ENCODE measurements around the gene SUGP2.

The SUGP2 gene

DNA sequence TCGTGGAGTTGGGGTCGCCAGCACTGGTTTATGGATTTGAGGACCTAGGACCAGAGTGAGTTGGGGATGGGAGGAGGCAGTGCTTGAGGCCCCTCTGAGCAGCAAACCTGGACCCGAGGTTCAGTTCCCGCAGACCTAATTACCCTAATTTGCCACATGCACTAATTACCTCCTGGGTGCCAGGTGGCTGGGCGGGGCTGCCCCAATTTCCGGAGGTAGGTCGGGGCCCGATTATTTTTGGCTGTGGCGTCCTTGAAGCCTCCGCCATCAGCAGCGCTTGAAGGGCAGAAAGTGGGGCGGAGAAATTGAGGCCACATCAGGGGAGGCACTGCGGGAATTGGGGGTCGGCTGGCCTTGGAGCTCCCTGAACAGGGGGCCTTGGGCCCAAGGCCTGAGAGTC lies 86.4 kb downstream of the SUGP2 start:
- no peak for DNase-seq (ENCODE audit: low read depth, low spot score)
- TF ChIP-seq, protein P1, sequence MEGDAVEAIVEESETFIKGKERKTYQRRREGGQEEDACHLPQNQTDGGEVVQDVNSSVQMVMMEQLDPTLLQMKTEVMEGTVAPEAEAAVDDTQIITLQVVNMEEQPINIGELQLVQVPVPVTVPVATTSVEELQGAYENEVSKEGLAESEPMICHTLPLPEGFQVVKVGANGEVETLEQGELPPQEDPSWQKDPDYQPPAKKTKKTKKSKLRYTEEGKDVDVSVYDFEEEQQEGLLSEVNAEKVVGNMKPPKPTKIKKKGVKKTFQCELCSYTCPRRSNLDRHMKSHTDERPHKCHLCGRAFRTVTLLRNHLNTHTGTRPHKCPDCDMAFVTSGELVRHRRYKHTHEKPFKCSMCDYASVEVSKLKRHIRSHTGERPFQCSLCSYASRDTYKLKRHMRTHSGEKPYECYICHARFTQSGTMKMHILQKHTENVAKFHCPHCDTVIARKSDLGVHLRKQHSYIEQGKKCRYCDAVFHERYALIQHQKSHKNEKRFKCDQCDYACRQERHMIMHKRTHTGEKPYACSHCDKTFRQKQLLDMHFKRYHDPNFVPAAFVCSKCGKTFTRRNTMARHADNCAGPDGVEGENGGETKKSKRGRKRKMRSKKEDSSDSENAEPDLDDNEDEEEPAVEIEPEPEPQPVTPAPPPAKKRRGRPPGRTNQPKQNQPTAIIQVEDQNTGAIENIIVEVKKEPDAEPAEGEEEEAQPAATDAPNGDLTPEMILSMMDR (IDR thresholded peaks at IDR 0.05; ENCODE audit: low read depth, low read length) = no peak
- in situ Hi-C loops (cut with HindIII; ENCODE audit: low sequenced_read_pairs) = no loop called here
- H3K4me3 ChIP-seq (ENCODE audit: low read depth, low read length) = no peak overlapping the region

DNA sequence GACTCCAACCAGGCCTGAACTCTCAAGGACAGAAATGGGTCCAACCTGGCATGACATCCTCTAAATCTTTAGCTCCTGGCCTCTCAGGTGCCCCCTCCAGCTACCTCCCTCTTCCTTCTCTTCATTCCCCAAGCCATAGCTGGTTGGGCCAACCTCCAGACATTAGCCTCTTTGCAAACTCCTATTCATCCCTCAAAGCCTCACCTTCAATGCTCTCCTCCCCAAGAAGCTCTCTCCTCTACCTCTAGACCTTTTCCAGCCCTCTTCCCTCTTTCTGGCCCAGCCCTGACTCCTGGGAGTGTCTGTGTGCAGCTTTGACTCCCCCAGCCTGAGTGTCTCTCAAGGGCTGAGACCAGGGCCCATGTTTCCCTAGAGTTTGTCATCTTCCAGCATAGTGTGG lies 87.0 kb downstream of the SUGP2 start:
- in situ Hi-C loops (cut with HindIII; ENCODE audit: low sequenced_read_pairs) = no loop called here
- DNase-seq (ENCODE audit: low read depth, low spot score) = no peak
- TF ChIP-seq, protein P1 (IDR thresholded peaks at IDR 0.05; ENCODE audit: low read depth, low read length) = no peak
- H3K4me3 ChIP-seq (ENCODE audit: low read depth, low read length) = no peak overlapping the region

DNA sequence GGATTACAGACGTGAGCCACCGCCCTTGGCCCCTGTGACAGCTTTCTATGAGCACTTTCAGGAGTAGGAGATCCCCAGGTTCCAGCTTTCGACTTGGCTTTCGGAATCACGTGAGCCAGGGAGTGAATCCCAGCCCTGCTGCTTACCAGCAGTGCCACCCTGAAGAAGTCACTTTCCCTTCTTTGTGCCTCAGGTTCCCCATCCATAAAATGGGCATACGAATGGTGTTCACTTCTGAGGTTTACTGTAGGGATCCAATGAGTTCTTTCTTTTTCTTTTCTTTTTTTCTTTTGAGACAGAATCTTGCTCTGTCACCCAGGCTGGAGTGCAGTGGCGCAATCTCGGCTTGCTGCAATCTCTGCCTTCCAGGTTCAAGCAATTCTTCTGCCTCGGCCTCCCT lies 88.0 kb downstream of the SUGP2 start:
- TF ChIP-seq, protein P1 (IDR thresholded peaks at IDR 0.05; ENCODE audit: low read depth, low read length) = no peak
- in situ Hi-C loops (cut with HindIII; ENCODE audit: low sequenced_read_pairs) = no loop called here
- H3K4me3 ChIP-seq (ENCODE audit: low read depth, low read length) = no peak overlapping the region
- DNase-seq (ENCODE audit: low read depth, low spot score) = no peak

DNA sequence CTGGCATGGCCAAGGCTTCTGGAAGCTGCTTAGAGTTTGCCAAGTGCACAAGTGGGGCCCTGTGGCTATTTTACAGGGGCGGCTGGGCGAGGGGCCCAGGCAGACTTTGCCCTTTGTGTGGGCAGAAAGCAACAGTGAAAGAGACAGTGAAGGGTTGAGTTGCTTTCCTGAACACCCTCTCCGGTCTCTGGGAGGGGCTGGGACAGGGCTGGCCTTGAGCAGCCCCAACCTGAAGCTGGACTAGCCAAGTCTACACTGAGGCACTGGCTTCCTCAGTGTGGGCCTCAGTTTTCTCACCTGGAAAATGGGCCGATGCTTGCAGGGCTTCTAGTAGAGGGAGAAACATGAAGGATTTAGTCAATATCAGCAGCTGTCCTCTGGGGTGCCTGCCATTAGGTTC lies 89.9 kb downstream of the SUGP2 start:
- in situ Hi-C loops (cut with HindIII; ENCODE audit: low sequenced_read_pairs) = no loop called here
- DNase-seq (ENCODE audit: low read depth, low spot score) = no peak
- H3K4me3 ChIP-seq (ENCODE audit: low read depth, low read length) = no peak overlapping the region
- TF ChIP-seq, protein P1 (IDR thresholded peaks at IDR 0.05; ENCODE audit: low read depth, low read length) = no peak

DNA sequence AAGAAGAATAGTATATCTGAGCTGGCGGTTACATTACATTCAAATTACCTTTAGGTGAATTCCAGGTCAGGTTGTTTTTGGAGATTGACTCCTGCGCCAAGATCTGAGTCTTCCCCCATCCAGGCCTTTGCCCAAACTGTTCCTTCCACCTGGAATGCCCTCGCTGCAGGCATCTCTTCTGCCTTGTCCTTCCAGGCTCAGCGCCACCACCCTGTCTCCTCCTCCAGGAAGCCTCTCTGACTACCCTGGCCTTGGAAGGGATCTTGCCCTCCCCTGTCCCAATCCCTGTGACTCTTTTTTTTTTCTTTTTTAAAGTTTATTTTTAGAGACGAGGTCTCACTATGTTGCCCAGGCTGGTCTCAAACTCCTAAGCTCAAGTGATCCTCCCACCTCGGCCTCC lies 90.6 kb downstream of the SUGP2 start:
- H3K4me3 ChIP-seq (ENCODE audit: low read depth, low read length) = no peak overlapping the region
- in situ Hi-C loops (cut with HindIII; ENCODE audit: low sequenced_read_pairs) = no loop called here
- TF ChIP-seq, protein P1 (IDR thresholded peaks at IDR 0.05; ENCODE audit: low read depth, low read length) = no peak
- DNase-seq (ENCODE audit: low read depth, low spot score) = no peak

DNA sequence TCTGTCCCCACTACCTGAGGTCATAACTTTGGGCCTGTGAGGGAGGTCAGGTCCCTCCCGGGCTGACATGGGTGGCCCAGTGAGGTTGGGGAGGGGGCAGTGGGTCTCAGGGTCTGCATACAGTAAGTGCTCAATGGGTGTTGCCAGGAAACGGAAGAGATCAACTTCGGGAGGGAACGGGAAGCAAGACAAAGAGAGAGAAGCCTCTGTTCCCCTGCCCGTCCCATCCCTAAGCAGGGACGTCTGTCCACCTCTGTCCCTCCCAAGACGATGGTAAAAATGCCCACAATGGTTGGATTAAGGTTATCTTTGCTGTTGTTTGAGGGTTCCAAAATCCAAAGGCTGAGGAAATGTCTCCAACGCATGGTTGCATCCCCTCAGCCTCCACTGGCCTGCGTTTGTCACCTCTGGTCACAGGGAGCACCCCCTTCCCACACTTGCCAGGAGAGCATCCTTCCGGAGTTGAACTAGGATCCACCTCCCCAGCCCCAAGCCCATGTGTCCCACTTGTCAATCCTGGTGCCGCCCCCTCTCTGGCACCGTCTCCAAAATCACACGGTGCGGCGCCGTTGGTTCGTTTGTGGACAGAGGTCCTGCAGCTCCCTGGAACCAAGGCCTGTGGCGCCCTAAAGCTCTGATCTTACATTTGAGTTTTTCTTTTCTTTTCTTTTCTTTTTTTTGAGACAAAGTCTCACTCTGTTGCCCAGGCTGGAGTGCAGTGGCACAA lies 91.5 kb downstream of the SUGP2 start:
- in situ Hi-C loops (cut with HindIII; ENCODE audit: low sequenced_read_pairs) = no loop called here
- TF ChIP-seq, protein P1 (IDR thresholded peaks at IDR 0.05; ENCODE audit: low read depth, low read length) = no peak
- no peak for DNase-seq (ENCODE audit: low read depth, low spot score)
- H3K4me3 ChIP-seq (ENCODE audit: low read depth, low read length) = peak overlapping the region; percentile 27

All from astrocyte of the spinal cord (primary cell).